LHCN-M2 (cell line): ENCODE data around the gene DAAM1. TPM values are rescaled to one million over a fixed set of nuclear protein-coding genes. Genes with fewer than 3 reads are reported as not detected.

Experiments used
- DNase-seq: peaks from one replicate; pipeline ENCODE4 v3.0.0-alpha.2; 2012; ENCODE audit warnings: low read depth
- total RNA-seq: library from RNA; depleted of rRNA; stranded (reverse); fragments of >200 nt; gene quantifications from 2 replicates; pipeline ENCODE4 v1.2.3, GENCODE V29; 2014

The DAAM1 gene
- total RNA-seq, 1 experiment from 2014 or later, result 6.5 TPM

GRCh38 chr14:59360923-59361794, 172.7 kb downstream of the DAAM1 start:
- peak; percentile 72 for DNase-seq

GRCh38 chr14:59362513-59362912, 174.0 kb downstream of the DAAM1 start:
- DNase-seq, result no peak

GRCh38 chr14:59363531-59364226, 175.2 kb downstream of the DAAM1 start:
- DNase-seq, result peak; percentile 49

- DNase-seq, result no peak
Measured at GRCh38 chr14:59370158-59370742, 181.8 kb downstream of the DAAM1 start.

- no peak for DNase-seq
Measured at GRCh38 chr14:59371771-59372170, 183.3 kb downstream of the DAAM1 start.

- DNase-seq, result no peak
Measured at GRCh38 chr14:59374048-59374447, 185.6 kb downstream of the DAAM1 start.

- DNase-seq, result no peak
Measured at GRCh38 chr14:59376686-59377085, 188.2 kb downstream of the DAAM1 start.

- DNase-seq, result peak; percentile 67
Measured at GRCh38 chr14:59377491-59377890, 189.0 kb downstream of the DAAM1 start.

GRCh38 chr14:59377991-59378601, 189.6 kb downstream of the DAAM1 start:
- DNase-seq, result no peak

- DNase-seq, result no peak
Measured at GRCh38 chr14:59389936-59390335, 201.5 kb downstream of the DAAM1 start.

- DNase-seq, result no peak
Measured at GRCh38 chr14:59391388-59391787, 202.9 kb downstream of the DAAM1 start.

GRCh38 chr14:59394268-59394667, 205.8 kb downstream of the DAAM1 start:
- no peak for DNase-seq

GRCh38 chr14:59395672-59396071, 207.2 kb downstream of the DAAM1 start:
- no peak for DNase-seq

- DNase-seq, result no peak
Measured at GRCh38 chr14:59398841-59399240, 210.4 kb downstream of the DAAM1 start.

GRCh38 chr14:59406454-59407245, 218.2 kb downstream of the DAAM1 start:
- peak; percentile 23 for DNase-seq

GRCh38 chr14:59407246-59408010, 219.0 kb downstream of the DAAM1 start:
- DNase-seq, result peak; percentile 94

GRCh38 chr14:59415836-59416602, 227.6 kb downstream of the DAAM1 start:
- DNase-seq, result no peak

GRCh38 chr14:59417311-59417710, 228.8 kb downstream of the DAAM1 start:
- no peak for DNase-seq

- DNase-seq, result peak; percentile 56
Measured at GRCh38 chr14:59419303-59419702, 230.8 kb downstream of the DAAM1 start.
